Subcutaneous abdominal adipose tissue (tissue), 5 donors: ENCODE data around the gene GNLY.

Experiments
- H3K27ac ChIP-seq: one replicate; pipeline ENCODE4 v1.7.0; 2013; ENCODE audit warnings: low read depth, mild to moderate bottlenecking, inconsistent platforms, low read length, moderate library complexity
- H3K27me3 ChIP-seq, 5 donors: one replicate each; pipeline ENCODE4 v1.7.0; 2013; ENCODE audit warnings: low read length in 5 of 5, inconsistent platforms in 1 of 5; ENCODE audit not compliant: control insufficient read depth in 5 of 5, insufficient read depth in 4 of 5
- H3K36me3 ChIP-seq, 5 donors: one replicate each; pipeline ENCODE4 v1.7.0; 2013; ENCODE audit warnings: low read length in 5 of 5; ENCODE audit not compliant: control insufficient read depth in 5 of 5, insufficient read depth in 5 of 5
- H3K4me1 ChIP-seq, 5 donors: one replicate each; pipeline ENCODE4 v1.7.0; 2013; ENCODE audit warnings: low read length in 5 of 5, mild to moderate bottlenecking in 3 of 5, moderate library complexity in 1 of 5; ENCODE audit not compliant: control insufficient read depth in 5 of 5, insufficient read depth in 5 of 5
- H3K4me3 ChIP-seq, 5 donors: one replicate each; pipeline ENCODE4 v1.7.0; 2013; ENCODE audit warnings: low read length in 5 of 5, low read depth in 1 of 5
- H3K9ac ChIP-seq, 5 donors: one replicate each; pipeline ENCODE4 v1.7.0; 2013; ENCODE audit warnings: low read length in 5 of 5, mild to moderate bottlenecking in 4 of 5, moderate library complexity in 3 of 5
- H3K9me3 ChIP-seq, 5 donors: one replicate each; pipeline ENCODE4 v1.7.0; 2013; ENCODE audit warnings: low read length in 5 of 5; ENCODE audit not compliant: control insufficient read depth in 5 of 5
- donor health status: healthy.
- donor health status: healthy.
- donor health status: healthy.
- donor health status: healthy.
- donor health status: healthy.

GNLY gene

GRCh38 chr2:85732467-85733120 is 38.4 kb downstream of the GNLY start:
- Histone ChIP-seq H3K27me3 (no peaks in the 10 kb centered on the region), H3K36me3 (no peaks in the 10 kb centered on the region), H3K4me1 (peaks cover 1 to 30% (median 25%) of the 10 kb centered on the region in 5 donors), H3K9me3 (no peaks in the 10 kb centered on the region), H3K9ac (no peak overlapping the region), H3K27ac (no peak overlapping the region), H3K4me3 (no peak overlapping the region)

GRCh38 chr2:85733121-85733960 is 39.2 kb downstream of the GNLY start:
- H3K9me3 ChIP-seq, result no peaks in the 10 kb centered on the region
- no peak overlapping the region for H3K4me3 ChIP-seq
- no peaks in the 10 kb centered on the region for H3K27me3 ChIP-seq
- H3K27ac ChIP-seq, result no peak overlapping the region
- no peaks in the 10 kb centered on the region for H3K36me3 ChIP-seq
- no peak overlapping the region for H3K9ac ChIP-seq
- peaks cover 1 to 27% (median 23%) of the 10 kb centered on the region in 5 donors for H3K4me1 ChIP-seq

- H3K9ac ChIP-seq, result no peak overlapping the region
Measured at GRCh38 chr2:85734015-85734414, 39.9 kb downstream of the GNLY start.

GRCh38 chr2:85734942-85735608 is 40.9 kb downstream of the GNLY start:
- no peaks in the 10 kb centered on the region for H3K9me3 ChIP-seq
- peaks cover 1 to 24% (median 16%) of the 10 kb centered on the region in 5 donors for H3K4me1 ChIP-seq
- H3K36me3 ChIP-seq, result no peaks in the 10 kb centered on the region
- H3K9ac ChIP-seq, result no peak overlapping the region
- H3K27ac ChIP-seq, result peak overlapping the region; percentile 13
- H3K4me3 ChIP-seq, result no peak overlapping the region
- no peaks in the 10 kb centered on the region for H3K27me3 ChIP-seq

More at GRCh38 chr2:85734015-85734414, 39.9 kb downstream of the GNLY start:
- peaks cover 1 to 20% (median 18%) of the 10 kb centered on the region in 5 donors for H3K4me1 ChIP-seq
- no peak overlapping the region for H3K27ac ChIP-seq
- no peak overlapping the region for H3K4me3 ChIP-seq
- H3K9me3 ChIP-seq, result no peaks in the 10 kb centered on the region
- H3K27me3 ChIP-seq, result no peaks in the 10 kb centered on the region
- no peaks in the 10 kb centered on the region for H3K36me3 ChIP-seq

- no peaks in the 10 kb centered on the region for H3K36me3 ChIP-seq
- H3K27ac ChIP-seq, result peak overlapping the region; percentile 13
- peaks cover 3 to 31% (median 22%) of the 10 kb centered on the region in 5 donors for H3K4me1 ChIP-seq
- H3K4me3 ChIP-seq, result no peak overlapping the region
- H3K9me3 ChIP-seq, result no peaks in the 10 kb centered on the region
- H3K27me3 ChIP-seq, result no peaks in the 10 kb centered on the region
- H3K9ac ChIP-seq, result no peak overlapping the region
Measured at GRCh38 chr2:85735691-85736090, 41.5 kb downstream of the GNLY start.

GRCh38 chr2:85736456-85737355 is 42.5 kb downstream of the GNLY start:
- Histone ChIP-seq H3K27ac (no peak overlapping the region), H3K4me1 (peaks cover 11 to 41% (median 32%) of the 10 kb centered on the region in 5 donors), H3K36me3 (no peaks in the 10 kb centered on the region), H3K9ac (no peak overlapping the region), H3K4me3 (no peak overlapping the region), H3K9me3 (no peaks in the 10 kb centered on the region), H3K27me3 (no peaks in the 10 kb centered on the region)

- H3K4me3 ChIP-seq, result no peak overlapping the region
- H3K9me3 ChIP-seq, result no peaks in the 10 kb centered on the region
- no peaks in the 10 kb centered on the region for H3K36me3 ChIP-seq
- H3K27ac ChIP-seq, result peak overlapping the region; percentile 57
- H3K4me1 ChIP-seq, result peaks cover 14 to 48% (median 40%) of the 10 kb centered on the region in 5 donors
- H3K9ac ChIP-seq, result peak overlapping the region in 1 of 5 donors; percentile 29
- no peaks in the 10 kb centered on the region for H3K27me3 ChIP-seq
Measured at GRCh38 chr2:85737481-85737880, 43.3 kb downstream of the GNLY start.

- H3K27me3 ChIP-seq, result no peaks in the 10 kb centered on the region
- no peaks in the 10 kb centered on the region for H3K36me3 ChIP-seq
- peak overlapping the region; percentile 57 for H3K27ac ChIP-seq
- H3K9ac ChIP-seq, result peak overlapping the region in 1 of 5 donors; percentile 29
- peaks cover 18 to 53% (median 45%) of the 10 kb centered on the region in 5 donors for H3K4me1 ChIP-seq
- no peak overlapping the region for H3K4me3 ChIP-seq
- no peaks in the 10 kb centered on the region for H3K9me3 ChIP-seq
Measured at GRCh38 chr2:85737961-85738360, 43.8 kb downstream of the GNLY start.

GRCh38 chr2:85740193-85740592 is 46.0 kb downstream of the GNLY start:
- Histone ChIP-seq H3K27ac (peak overlapping the region; percentile 87), H3K36me3 (no peaks in the 10 kb centered on the region), H3K9me3 (no peaks in the 10 kb centered on the region), H3K4me1 (peaks cover 36 to 71% (median 67%) of the 10 kb centered on the region in 5 donors), H3K27me3 (no peaks in the 10 kb centered on the region), H3K4me3 (no peak overlapping the region), H3K9ac (no peak overlapping the region)
